ENCODE data around the gene SLC9A3.

Gene SLC9A3

DNA sequence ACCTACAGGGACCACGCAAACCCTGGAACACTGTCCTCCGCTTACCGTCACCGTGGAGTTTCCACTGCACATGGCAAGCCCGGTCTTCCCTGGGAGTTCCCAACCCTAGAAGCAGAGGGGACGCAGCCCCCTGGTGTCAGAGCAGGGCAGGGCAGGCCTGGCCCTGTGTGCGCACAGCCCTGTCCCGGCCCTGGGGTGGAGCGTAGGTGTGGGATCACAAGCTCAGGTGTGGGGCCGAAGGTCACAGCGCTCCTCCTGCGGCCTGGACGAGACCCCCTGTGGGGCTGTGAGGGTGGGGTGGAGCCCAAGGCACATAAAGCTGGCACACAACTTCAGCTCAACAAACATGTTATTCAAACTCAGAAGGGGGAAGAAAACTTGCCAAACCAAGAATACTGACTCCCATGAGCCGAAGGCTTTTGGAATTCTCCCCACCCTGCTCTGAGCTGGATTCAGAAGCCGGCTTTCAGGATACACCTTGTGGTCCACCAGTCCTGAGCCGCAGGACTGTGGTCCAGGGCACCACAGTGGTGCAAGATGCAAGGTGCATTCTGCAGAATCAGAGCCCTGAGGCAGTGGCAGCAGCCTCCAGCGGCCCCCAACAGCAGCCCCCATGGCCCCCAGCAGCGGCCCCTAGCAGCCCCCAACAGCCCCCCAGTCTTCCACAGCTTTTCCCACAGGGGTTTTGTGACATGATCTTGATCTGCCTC is 93.1 kb downstream of the SLC9A3 start (continued):
- TF ChIP-seq REST (tag by site-specific recombination; IDR thresholded peaks at IDR 0.05), result no peak
- TF ChIP-seq, protein P1, sequence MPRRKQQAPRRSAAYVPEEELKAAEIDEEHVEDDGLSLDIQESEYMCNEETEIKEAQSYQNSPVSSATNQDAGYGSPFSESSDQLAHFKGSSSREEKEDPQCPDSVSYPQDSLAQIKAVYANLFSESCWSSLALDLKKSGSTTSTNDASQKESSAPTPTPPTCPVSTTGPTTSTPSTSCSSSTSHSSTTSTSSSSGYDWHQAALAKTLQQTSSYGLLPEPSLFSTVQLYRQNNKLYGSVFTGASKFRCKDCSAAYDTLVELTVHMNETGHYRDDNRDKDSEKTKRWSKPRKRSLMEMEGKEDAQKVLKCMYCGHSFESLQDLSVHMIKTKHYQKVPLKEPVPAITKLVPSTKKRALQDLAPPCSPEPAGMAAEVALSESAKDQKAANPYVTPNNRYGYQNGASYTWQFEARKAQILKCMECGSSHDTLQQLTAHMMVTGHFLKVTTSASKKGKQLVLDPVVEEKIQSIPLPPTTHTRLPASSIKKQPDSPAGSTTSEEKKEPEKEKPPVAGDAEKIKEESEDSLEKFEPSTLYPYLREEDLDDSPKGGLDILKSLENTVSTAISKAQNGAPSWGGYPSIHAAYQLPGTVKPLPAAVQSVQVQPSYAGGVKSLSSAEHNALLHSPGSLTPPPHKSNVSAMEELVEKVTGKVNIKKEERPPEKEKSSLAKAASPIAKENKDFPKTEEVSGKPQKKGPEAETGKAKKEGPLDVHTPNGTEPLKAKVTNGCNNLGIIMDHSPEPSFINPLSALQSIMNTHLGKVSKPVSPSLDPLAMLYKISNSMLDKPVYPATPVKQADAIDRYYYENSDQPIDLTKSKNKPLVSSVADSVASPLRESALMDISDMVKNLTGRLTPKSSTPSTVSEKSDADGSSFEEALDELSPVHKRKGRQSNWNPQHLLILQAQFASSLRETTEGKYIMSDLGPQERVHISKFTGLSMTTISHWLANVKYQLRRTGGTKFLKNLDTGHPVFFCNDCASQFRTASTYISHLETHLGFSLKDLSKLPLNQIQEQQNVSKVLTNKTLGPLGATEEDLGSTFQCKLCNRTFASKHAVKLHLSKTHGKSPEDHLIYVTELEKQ (tag by site-specific recombination; IDR thresholded peaks at IDR 0.05; ENCODE audit: borderline replicate concordance), result no peak
- TF ChIP-seq, protein P2, sequence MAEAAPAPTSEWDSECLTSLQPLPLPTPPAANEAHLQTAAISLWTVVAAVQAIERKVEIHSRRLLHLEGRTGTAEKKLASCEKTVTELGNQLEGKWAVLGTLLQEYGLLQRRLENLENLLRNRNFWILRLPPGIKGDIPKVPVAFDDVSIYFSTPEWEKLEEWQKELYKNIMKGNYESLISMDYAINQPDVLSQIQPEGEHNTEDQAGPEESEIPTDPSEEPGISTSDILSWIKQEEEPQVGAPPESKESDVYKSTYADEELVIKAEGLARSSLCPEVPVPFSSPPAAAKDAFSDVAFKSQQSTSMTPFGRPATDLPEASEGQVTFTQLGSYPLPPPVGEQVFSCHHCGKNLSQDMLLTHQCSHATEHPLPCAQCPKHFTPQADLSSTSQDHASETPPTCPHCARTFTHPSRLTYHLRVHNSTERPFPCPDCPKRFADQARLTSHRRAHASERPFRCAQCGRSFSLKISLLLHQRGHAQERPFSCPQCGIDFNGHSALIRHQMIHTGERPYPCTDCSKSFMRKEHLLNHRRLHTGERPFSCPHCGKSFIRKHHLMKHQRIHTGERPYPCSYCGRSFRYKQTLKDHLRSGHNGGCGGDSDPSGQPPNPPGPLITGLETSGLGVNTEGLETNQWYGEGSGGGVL (tag by site-specific recombination; IDR thresholded peaks at IDR 0.05), result no peak
- no peak for TF ChIP-seq SETDB1 (IDR thresholded peaks at IDR 0.05; ENCODE audit: insufficient read length, low read length)
- TF ChIP-seq AEBP2 (tag by site-specific recombination; IDR thresholded peaks at IDR 0.05; ENCODE audit: borderline replicate concordance), result no peak
- peak; percentile 51 for TF ChIP-seq GLIS1 (tag by site-specific recombination; IDR thresholded peaks at IDR 0.05)
- TF ChIP-seq, protein P3, sequence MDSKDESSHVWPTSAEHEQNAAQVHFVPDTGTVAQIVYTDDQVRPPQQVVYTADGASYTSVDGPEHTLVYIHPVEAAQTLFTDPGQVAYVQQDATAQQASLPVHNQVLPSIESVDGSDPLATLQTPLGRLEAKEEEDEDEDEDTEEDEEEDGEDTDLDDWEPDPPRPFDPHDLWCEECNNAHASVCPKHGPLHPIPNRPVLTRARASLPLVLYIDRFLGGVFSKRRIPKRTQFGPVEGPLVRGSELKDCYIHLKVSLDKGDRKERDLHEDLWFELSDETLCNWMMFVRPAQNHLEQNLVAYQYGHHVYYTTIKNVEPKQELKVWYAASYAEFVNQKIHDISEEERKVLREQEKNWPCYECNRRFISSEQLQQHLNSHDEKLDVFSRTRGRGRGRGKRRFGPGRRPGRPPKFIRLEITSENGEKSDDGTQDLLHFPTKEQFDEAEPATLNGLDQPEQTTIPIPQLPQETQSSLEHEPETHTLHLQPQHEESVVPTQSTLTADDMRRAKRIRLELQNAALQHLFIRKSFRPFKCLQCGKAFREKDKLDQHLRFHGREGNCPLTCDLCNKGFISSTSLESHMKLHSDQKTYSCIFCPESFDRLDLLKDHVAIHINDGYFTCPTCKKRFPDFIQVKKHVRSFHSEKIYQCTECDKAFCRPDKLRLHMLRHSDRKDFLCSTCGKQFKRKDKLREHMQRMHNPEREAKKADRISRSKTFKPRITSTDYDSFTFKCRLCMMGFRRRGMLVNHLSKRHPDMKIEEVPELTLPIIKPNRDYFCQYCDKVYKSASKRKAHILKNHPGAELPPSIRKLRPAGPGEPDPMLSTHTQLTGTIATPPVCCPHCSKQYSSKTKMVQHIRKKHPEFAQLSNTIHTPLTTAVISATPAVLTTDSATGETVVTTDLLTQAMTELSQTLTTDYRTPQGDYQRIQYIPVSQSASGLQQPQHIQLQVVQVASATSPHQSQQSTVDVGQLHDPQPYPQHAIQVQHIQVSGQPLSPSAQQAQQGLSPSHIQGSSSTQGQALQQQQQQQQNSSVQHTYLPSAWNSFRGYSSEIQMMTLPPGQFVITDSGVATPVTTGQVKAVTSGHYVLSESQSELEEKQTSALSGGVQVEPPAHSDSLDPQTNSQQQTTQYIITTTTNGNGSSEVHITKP (tag by site-specific recombination; IDR thresholded peaks at IDR 0.05), result peak; percentile 46; the same call in 1 of the 2 replicates
- TF ChIP-seq, protein P4, sequence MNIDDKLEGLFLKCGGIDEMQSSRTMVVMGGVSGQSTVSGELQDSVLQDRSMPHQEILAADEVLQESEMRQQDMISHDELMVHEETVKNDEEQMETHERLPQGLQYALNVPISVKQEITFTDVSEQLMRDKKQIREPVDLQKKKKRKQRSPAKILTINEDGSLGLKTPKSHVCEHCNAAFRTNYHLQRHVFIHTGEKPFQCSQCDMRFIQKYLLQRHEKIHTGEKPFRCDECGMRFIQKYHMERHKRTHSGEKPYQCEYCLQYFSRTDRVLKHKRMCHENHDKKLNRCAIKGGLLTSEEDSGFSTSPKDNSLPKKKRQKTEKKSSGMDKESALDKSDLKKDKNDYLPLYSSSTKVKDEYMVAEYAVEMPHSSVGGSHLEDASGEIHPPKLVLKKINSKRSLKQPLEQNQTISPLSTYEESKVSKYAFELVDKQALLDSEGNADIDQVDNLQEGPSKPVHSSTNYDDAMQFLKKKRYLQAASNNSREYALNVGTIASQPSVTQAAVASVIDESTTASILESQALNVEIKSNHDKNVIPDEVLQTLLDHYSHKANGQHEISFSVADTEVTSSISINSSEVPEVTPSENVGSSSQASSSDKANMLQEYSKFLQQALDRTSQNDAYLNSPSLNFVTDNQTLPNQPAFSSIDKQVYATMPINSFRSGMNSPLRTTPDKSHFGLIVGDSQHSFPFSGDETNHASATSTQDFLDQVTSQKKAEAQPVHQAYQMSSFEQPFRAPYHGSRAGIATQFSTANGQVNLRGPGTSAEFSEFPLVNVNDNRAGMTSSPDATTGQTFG (tag by site-specific recombination; IDR thresholded peaks at IDR 0.05; ENCODE audit: borderline replicate concordance), result no peak
- TF ChIP-seq ZNF132 (tag by site-specific recombination; IDR thresholded peaks at IDR 0.05; ENCODE audit: borderline replicate concordance), result no peak
- no peak for TF ChIP-seq ZNF239 (tag by site-specific recombination; IDR thresholded peaks at IDR 0.05)
- TF ChIP-seq, protein P5, sequence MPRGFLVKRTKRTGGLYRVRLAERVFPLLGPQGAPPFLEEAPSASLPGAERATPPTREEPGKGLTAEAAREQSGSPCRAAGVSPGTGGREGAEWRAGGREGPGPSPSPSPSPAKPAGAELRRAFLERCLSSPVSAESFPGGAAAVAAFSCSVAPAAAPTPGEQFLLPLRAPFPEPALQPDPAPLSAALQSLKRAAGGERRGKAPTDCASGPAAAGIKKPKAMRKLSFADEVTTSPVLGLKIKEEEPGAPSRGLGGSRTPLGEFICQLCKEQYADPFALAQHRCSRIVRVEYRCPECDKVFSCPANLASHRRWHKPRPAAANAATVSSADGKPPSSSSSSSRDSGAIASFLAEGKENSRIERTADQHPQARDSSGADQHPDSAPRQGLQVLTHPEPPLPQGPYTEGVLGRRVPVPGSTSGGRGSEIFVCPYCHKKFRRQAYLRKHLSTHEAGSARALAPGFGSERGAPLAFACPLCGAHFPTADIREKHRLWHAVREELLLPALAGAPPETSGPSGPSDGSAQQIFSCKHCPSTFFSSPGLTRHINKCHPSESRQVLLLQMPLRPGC (tag by site-specific recombination; IDR thresholded peaks at IDR 0.05), result no peak
- TF ChIP-seq ZNF645 (tag by site-specific recombination; IDR thresholded peaks at IDR 0.05), result no peak
- TF ChIP-seq ZNF658 (tag by site-specific recombination; IDR thresholded peaks at IDR 0.05), result no peak
- no peak for TF ChIP-seq KLF16 (tag by site-specific recombination; IDR thresholded peaks at IDR 0.05)
- TF ChIP-seq ZNF112 (tag by site-specific recombination; IDR thresholded peaks at IDR 0.05), result no peak
- TF ChIP-seq ELK4 (IDR thresholded peaks at IDR 0.05; ENCODE audit: borderline replicate concordance, low read depth, low read length), result no peak
